Measurements from ENCODE around the gene ZNF662. TPM values are rescaled to one million over a fixed set of nuclear protein-coding genes. Genes with fewer than 3 reads are reported as not detected.

Gene ZNF662
- total and polyA plus RNA-seq, 7 donors = 0.32 to 3.5 (median 1.4) TPM

DNA sequence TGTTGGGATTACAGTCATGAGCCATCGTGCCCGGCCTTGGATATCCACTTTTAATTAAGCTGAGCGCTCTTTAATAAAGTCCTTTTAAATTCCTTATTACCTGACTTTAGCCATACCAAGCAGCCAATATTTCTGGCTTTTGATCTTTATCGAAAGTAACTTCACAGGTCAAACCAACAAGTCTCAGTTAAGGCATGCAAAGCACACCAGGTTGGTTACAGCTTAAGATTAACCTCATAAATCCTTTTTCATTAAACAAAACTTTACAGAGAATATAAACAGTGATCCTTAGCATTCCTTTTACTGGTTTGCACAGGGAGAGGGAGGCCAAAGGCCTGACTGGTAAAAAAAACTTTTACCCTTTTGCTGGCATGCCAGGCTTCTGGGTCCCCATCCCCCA, 17.7 kb downstream of the ZNF662 start:
- H3K27ac ChIP-seq = no peak overlapping the region
- 92 to 97% (median 94%) methylated on average over 4 of the region's 4 CpGs for whole genome bisulfite sequencing, 3 donors

DNA sequence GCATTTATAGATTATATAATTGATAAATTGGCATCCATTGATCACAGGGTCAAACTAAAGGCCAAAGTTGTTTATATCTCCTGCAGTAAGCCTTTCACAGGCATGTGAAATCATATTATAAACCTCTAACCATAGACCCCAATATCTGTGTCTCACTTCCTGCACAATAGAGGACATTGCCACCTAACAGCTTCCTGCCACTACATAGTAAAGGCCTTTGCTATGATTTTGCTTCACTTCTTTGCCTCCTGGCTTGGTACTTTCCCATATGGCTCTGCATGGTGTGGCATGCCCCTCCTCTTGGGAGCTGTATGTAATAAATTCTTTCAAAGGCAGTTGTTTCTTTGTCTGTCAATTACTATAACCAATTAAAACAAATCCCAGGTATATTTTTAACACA, 20.4 kb downstream of the ZNF662 start:
- Histone ChIP-seq H3K4me1 (no peaks in the 10 kb centered on the region), H3K9me3 (no peaks in the 10 kb centered on the region), H3K27ac (no peak overlapping the region), H3K4me3 (no peak overlapping the region), H3K36me3 (ENCODE audit: insufficient read depth in 1 of 2, low read depth in 1 of 2) (no peaks in the 10 kb centered on the region), H3K27me3 (ENCODE audit: insufficient read depth in 3 of 3, low read length in 2 of 3) (peaks cover 0 to 2% (median 0%) of the 10 kb centered on the region in 3 donors)
- no peak for ATAC-seq
- DNase-seq = no peak
- intact Hi-C loops (cut with DNase I) = no loop called here
- TF ChIP-seq, protein P1, sequence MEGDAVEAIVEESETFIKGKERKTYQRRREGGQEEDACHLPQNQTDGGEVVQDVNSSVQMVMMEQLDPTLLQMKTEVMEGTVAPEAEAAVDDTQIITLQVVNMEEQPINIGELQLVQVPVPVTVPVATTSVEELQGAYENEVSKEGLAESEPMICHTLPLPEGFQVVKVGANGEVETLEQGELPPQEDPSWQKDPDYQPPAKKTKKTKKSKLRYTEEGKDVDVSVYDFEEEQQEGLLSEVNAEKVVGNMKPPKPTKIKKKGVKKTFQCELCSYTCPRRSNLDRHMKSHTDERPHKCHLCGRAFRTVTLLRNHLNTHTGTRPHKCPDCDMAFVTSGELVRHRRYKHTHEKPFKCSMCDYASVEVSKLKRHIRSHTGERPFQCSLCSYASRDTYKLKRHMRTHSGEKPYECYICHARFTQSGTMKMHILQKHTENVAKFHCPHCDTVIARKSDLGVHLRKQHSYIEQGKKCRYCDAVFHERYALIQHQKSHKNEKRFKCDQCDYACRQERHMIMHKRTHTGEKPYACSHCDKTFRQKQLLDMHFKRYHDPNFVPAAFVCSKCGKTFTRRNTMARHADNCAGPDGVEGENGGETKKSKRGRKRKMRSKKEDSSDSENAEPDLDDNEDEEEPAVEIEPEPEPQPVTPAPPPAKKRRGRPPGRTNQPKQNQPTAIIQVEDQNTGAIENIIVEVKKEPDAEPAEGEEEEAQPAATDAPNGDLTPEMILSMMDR (IDR thresholded peaks at IDR 0.05) = no peak

More for the DNA sequence above, 17.7 kb downstream of the ZNF662 start:
- Histone ChIP-seq H3K9me3 (peaks cover 19% of the 10 kb centered on the region), H3K4me1 (no peaks in the 10 kb centered on the region), H3K27me3 (ENCODE audit: insufficient read depth in 3 of 3, low read length in 2 of 3) (peaks cover 0 to 2% (median 0%) of the 10 kb centered on the region in 3 donors), H3K4me3 (no peak overlapping the region), H3K36me3 (ENCODE audit: insufficient read depth in 1 of 2, low read depth in 1 of 2) (no peaks in the 10 kb centered on the region)
- DNase-seq (no peak), ATAC-seq (no peak)
- intact Hi-C loops (cut with DNase I) = no loop called here
- TF ChIP-seq, protein P1 (IDR thresholded peaks at IDR 0.05) = no peak

DNA sequence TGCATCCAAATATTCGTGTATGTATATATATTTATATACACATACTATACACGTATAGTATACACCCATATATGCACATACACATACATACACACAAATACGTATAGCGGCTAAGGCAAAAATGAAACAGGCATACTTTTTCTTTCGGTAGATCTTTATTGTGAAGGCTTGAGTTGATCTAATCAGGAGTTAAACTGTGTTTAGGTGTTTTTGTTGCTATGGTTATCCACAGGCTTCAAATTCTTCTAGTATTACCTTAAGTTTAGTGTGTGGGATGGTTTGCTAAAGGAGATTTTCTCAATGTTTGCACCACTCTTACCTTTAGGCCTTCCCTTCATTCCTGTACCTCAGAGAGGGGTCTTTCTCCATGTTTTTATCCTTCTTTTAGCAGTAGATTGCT, 28.2 kb downstream of the ZNF662 start:
- WGBS, 3 donors = 86 to 89% (median 86%) methylated on average over 5 of the region's 5 CpGs
- TF ChIP-seq, protein P1 (IDR thresholded peaks at IDR 0.05) = no peak
- H3K9me3 ChIP-seq = no peaks in the 10 kb centered on the region
- H3K4me3 ChIP-seq = no peak overlapping the region
- H3K27me3 ChIP-seq (ENCODE audit: insufficient read depth in 3 of 3, low read length in 2 of 3) = peaks cover 0 to 2% (median 0%) of the 10 kb centered on the region in 3 donors
- no peak overlapping the region for H3K27ac ChIP-seq
- ATAC-seq (no peak), DNase-seq (no peak)
- intact Hi-C loops (cut with DNase I) = no loop called here
- H3K36me3 ChIP-seq (ENCODE audit: insufficient read depth in 1 of 2, low read depth in 1 of 2) = peaks cover under 1 to 4% of the 10 kb centered on the region in 2 donors
- no peaks in the 10 kb centered on the region for H3K4me1 ChIP-seq

DNA sequence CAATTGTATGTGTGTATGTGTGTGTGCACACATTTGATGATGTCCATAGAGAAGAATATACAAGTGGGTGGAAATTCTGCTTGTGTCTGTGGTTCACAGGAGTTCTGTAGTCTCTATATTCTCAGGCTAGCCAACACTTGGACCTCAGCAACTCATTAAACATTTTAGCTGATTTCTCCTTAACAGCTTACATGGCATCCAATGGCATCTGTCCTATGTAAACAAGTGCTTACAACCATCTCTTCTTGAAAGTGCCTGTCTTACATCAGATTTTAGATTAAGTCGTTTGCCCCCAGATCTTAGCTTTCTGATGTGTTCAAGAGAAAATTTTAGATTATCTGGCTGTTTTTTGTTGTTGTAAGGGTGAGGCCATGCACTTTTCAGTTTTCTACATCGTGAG, 29.0 kb downstream of the ZNF662 start:
- no peak for ATAC-seq

More for the DNA sequence above, 29.0 kb downstream of the ZNF662 start:
- Histone ChIP-seq H3K4me3 (no peak overlapping the region), H3K9me3 (no peaks in the 10 kb centered on the region), H3K4me1 (no peaks in the 10 kb centered on the region), H3K27ac (no peak overlapping the region), H3K36me3 (ENCODE audit: insufficient read depth in 1 of 2, low read depth in 1 of 2) (peaks cover 4% of the 10 kb centered on the region in 2 donors), H3K27me3 (ENCODE audit: insufficient read depth in 3 of 3, low read length in 2 of 3) (peaks cover 0 to 2% (median 0%) of the 10 kb centered on the region in 3 donors)
- TF ChIP-seq, protein P1 (IDR thresholded peaks at IDR 0.05) = no peak
- intact Hi-C loops (cut with DNase I) = no loop called here
- 67 to 75% (median 70%) methylated on average over 2 of the region's 2 CpGs for WGBS, 3 donors
- DNase-seq = no peak
